ENCODE data around the gene TMEM132A. TPM values are rescaled to one million over a fixed set of nuclear protein-coding genes. Genes with fewer than 3 reads are reported as not detected.

TMEM132A gene
- total RNA-seq, 1 donor from 2014 or later = 164 TPM

GRCh38 chr11:60984636-60985035 is 60.4 kb downstream of the TMEM132A start:
- TF ChIP-seq CTCF (IDR thresholded peaks at IDR 0.05; ENCODE audit: unreplicated experiment) = no peak
- no peaks in the 10 kb centered on the region for H3K36me3 Mint-ChIP-seq (ENCODE audit: low read depth, unreplicated experiment)
- H3K4me3 Mint-ChIP-seq (ENCODE audit: unreplicated experiment) = no peak overlapping the region
- no peak for DNase-seq (ENCODE audit: low spot score)
- H3K9me3 Mint-ChIP-seq (ENCODE audit: unreplicated experiment) = no peaks in the 10 kb centered on the region
- H3K4me1 Mint-ChIP-seq (ENCODE audit: unreplicated experiment) = peaks cover 6% of the 10 kb centered on the region
- no peak overlapping the region for H3K27ac Mint-ChIP-seq (ENCODE audit: unreplicated experiment)
- peaks cover 2% of the 10 kb centered on the region for H3K27me3 Mint-ChIP-seq (ENCODE audit: unreplicated experiment)

- DNase-seq (ENCODE audit: low spot score) = no peak
- Mint-ChIP-seq H3K4me1 (ENCODE audit: unreplicated experiment) (peaks cover 6% of the 10 kb centered on the region), H3K27me3 (ENCODE audit: unreplicated experiment) (peaks cover 2% of the 10 kb centered on the region), H3K36me3 (ENCODE audit: low read depth, unreplicated experiment) (no peaks in the 10 kb centered on the region), H3K27ac (ENCODE audit: unreplicated experiment) (no peak overlapping the region), H3K9me3 (ENCODE audit: unreplicated experiment) (no peaks in the 10 kb centered on the region), H3K4me3 (ENCODE audit: unreplicated experiment) (no peak overlapping the region)
- TF ChIP-seq CTCF (IDR thresholded peaks at IDR 0.05; ENCODE audit: unreplicated experiment) = no peak
Observed at GRCh38 chr11:60985501-60985900, 61.2 kb downstream of the TMEM132A start.

- no peak overlapping the region for H3K4me3 Mint-ChIP-seq (ENCODE audit: unreplicated experiment)
- no peaks in the 10 kb centered on the region for H3K9me3 Mint-ChIP-seq (ENCODE audit: unreplicated experiment)
- H3K27me3 Mint-ChIP-seq (ENCODE audit: unreplicated experiment) = peaks cover 2% of the 10 kb centered on the region
- no peak for TF ChIP-seq CTCF (IDR thresholded peaks at IDR 0.05; ENCODE audit: unreplicated experiment)
- peaks cover 6% of the 10 kb centered on the region for H3K4me1 Mint-ChIP-seq (ENCODE audit: unreplicated experiment)
- no peak for DNase-seq (ENCODE audit: low spot score)
- H3K36me3 Mint-ChIP-seq (ENCODE audit: low read depth, unreplicated experiment) = no peaks in the 10 kb centered on the region
- H3K27ac Mint-ChIP-seq (ENCODE audit: unreplicated experiment) = no peak overlapping the region
Observed at GRCh38 chr11:60985991-60986915, 62.0 kb downstream of the TMEM132A start.

Other genes with a start within 250 kb of the TMEM132A start
- gene MS4A8, start 224.8 kb upstream of the TMEM132A start, total RNA-seq (ENCODE audit: unreplicated experiment) = not detected
- not detected for gene MS4A18, start 199.7 kb upstream of the TMEM132A start, total RNA-seq (ENCODE audit: unreplicated experiment)
- gene MS4A15, start 167.6 kb upstream of the TMEM132A start, total RNA-seq (ENCODE audit: unreplicated experiment) = not detected
- gene MS4A10, start 139.1 kb upstream of the TMEM132A start, total RNA-seq (ENCODE audit: unreplicated experiment) = not detected
- 15.5 TPM for gene CCDC86, start 82.3 kb upstream of the TMEM132A start, total RNA-seq (ENCODE audit: unreplicated experiment)
- not detected for gene PTGDR2, start 68.5 kb upstream of the TMEM132A start, total RNA-seq (ENCODE audit: unreplicated experiment)
- gene ZP1, start 56.9 kb upstream of the TMEM132A start, total RNA-seq (ENCODE audit: unreplicated experiment) = not detected
- gene PRPF19, start 17.9 kb upstream of the TMEM132A start, total RNA-seq (ENCODE audit: unreplicated experiment) = 163 TPM
- gene TMEM109, start 10.3 kb upstream of the TMEM132A start, total RNA-seq (ENCODE audit: unreplicated experiment) = 95.1 TPM
- 0.62 TPM for gene SLC15A3, start 27.7 kb downstream of the TMEM132A start, total RNA-seq (ENCODE audit: unreplicated experiment)
- gene CD6, start 47.2 kb downstream of the TMEM132A start, total RNA-seq (ENCODE audit: unreplicated experiment) = 0.33 TPM
- gene CD5, start 178.0 kb downstream of the TMEM132A start, total RNA-seq (ENCODE audit: unreplicated experiment) = not detected
- gene VPS37C, start 237.0 kb downstream of the TMEM132A start, total RNA-seq (ENCODE audit: unreplicated experiment) = 23.9 TPM

All from endothelial cell (in vitro differentiated cells).